Right hindlimb (tissue), 1 donor: ENCODE results near the gene SSTR5.
A peak's percentile ranks its signal among the peaks of the same experiment; 100 is the strongest.
"Not testable (repeated sequence)": the region's sequence is repeated elsewhere in the genome, so short reads cannot be mapped to it uniquely, and the experiment has no call there.

Experiments used
- DNase-seq: peaks from one replicate; pipeline ENCODE4 v3.0.0-alpha.2; 2018

Gene SSTR5

DNA sequence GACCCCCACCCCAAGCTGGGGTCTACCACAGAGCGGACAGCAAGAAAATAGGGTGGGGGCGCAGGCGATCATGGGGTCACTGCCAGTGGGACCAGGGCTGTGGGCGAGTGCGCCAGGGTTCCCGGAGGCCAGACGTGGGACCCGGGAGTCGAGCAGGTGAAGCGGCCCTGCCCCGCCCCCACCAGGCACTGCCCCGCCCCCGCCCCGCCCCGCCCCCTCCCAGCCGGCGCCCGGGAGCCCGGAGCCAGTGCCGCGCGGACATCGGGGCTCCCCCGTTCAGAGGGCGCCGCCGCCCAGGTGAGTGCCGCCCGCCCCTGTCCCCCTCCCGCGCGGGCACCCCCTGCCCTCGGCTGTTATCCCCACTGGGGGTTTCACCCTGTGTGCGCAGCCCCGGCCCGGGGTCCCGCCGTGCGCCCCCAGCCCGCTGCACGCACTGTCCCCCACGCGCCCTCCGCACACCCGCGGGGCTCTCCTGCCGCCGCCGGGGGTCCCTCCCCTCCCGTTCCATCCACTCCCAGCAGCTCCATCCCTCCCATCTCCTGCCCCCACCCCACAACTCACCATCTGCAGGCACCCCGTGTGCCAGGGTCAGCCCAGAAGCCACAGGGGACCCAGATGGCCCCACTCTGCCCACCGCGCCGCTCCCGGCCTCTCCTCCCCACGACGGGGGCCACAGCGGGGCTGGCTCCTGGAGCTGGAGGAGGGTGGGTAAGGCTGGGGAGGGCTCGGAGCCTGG, at the start of gene SSTR5:
TSS of gene SSTR5 (plus strand) at position 222 of the 736 bp plus-strand sequence. CDS start 6,122 bp downstream, outside the sequence.
- DNase-seq = no peak

DNA sequence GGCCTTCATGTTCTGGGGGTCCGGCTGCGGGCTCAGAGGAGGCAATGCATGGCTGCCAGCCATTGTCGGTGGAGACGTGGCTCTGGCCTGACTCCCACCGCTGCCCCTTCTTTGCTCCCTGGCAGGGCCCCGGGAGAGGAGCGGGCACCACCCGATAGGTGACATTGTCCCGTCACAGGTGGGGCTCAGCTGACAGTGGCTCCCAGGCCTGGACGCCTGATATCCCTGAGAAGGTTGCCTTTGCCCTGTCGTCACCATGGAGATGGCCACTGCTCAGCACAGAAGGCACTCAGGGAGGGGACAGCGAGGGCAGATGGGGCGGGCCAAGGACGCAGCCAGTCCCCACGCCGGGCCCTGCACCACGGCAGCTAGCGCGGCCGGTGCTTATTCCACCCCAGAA, 48.4 kb upstream of the SSTR5 start:
- no peak for DNase-seq

DNA sequence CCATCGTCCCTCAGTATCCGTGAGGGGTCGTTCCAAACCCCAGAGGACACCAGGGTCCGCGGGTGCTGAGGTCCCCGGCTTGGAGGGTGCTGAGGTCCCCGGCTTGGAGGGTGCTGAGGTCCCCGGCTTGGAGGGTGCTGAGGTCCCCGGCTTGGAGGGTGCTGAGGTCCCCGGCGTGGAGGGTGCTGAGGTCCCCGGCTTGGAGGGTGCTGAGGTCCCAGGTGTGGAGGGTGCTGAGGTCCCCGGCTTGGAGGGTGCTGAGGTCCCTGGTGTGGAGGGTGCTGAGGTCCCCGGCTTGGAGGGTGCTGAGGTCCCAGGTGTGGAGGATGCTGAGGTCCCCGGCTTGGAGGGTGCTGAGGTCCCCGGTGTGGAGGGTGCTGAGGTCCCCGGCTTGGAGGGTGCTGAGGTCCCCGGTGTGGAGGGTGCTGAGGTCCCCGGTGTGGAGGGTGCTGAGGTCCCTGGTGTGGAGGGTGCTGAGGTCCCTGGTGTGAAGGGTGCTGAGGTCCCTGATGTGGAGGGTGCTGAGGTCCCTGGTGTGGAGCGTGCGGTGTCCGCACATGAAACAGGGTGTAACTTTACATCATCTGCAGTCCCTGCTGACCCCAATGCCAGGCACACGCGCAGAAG, 47.3 kb upstream of the SSTR5 start:
- not testable (repeated sequence) for DNase-seq

DNA sequence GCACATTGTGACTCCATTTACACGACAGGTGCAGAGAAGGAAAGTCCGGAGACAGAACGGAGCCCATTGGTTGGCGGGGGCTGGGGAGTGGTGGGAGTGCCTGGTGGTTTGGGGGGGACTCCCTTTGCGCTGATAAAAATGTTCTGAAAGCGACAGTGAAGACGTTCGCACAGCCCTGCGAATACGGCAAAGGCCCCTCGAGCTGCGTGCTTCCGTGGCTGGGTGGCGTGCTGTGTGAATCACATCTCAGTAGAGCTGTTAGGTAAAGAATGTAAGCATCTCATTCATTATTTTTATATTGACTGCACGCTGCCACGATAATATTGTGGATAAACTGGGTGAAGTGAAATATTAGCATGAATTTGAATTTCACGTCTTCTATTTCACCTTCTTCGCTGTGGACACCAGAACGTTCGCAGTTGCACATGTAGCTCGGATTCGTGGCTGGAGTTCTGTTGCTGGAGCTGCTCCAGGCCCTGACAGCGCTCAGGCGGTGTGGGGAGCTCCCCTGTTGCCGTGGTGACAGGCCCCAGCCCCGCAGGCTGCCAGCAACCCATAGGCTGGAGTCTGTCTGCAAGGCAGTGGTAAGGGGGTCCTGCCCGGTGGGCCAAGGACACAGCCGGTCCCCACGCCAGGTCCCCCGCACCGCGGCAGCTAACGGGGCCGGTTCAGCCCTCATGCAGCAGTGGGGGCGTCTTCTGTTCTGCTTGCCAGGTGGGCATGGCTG, 46.3 kb upstream of the SSTR5 start:
- peak; percentile 75 for DNase-seq

DNA sequence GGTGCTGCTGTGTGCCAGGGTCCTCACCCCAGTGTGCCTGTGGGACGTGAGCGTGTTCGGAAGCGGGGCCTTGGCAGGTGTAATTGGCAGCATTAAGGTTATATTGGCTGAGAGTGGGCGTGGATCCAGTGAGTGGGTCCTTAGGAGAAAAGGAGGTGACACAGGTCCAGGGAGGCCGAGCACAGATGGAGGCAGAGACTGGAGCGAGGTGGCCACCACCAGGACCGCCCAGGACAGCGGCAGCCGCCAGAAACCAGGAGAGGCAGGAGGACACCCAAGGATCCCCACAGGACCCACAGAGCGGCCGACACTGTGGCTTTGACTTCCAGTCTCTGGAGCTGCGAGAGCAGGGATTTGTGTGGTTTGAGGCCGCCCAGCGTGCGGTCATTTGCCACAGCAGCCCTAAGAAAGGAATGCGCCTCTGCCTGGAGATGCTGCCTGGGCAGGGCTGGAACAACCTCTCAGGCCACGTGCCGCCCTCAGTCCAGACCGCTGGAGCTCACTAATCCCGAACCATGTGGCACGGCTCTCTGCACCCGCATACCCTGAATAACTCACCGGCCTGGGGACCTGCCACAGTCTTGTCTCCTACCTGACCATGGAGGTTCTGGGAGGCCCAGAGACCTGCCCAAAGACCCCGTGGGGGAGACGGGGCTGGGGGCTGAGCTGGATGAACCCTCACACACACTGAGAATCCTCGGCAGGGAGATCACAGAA, 45.6 kb upstream of the SSTR5 start:
- no peak for DNase-seq

DNA sequence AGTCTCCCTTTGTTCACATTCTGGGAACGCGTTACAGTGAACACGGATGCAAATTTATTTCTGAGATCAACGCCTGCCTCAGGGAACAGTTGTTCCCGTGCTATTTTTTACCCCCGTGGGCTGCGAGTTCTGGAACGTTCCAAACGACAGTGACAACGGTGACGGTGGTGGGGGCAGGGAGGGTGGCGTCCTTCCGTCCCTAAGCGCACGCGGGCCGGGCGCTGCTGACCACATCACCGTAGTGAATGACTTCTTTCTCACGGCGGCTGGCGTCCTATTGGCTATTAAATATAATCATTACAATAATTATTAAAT, 45.1 kb upstream of the SSTR5 start:
- DNase-seq = no peak

DNA sequence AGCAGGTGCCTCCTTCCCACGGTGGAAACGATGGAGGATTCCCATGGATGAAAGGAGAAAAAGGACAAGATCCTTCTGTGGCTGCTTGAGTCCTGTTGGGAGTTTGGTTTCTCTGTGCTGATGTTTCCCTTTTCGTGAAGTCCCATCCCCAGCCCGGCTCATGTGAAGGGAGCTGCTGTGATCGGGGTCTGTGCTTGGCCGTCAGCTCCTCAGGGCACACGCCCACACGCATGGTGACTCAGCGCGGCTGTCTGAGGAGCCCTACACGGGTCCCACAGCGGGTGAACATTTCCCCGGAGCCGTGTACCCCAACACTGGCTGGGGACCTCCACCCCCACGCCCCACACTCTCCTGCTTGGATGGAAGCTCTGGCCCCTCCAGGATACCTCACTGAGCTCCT, 44.5 kb upstream of the SSTR5 start:
- DNase-seq = no peak

DNA sequence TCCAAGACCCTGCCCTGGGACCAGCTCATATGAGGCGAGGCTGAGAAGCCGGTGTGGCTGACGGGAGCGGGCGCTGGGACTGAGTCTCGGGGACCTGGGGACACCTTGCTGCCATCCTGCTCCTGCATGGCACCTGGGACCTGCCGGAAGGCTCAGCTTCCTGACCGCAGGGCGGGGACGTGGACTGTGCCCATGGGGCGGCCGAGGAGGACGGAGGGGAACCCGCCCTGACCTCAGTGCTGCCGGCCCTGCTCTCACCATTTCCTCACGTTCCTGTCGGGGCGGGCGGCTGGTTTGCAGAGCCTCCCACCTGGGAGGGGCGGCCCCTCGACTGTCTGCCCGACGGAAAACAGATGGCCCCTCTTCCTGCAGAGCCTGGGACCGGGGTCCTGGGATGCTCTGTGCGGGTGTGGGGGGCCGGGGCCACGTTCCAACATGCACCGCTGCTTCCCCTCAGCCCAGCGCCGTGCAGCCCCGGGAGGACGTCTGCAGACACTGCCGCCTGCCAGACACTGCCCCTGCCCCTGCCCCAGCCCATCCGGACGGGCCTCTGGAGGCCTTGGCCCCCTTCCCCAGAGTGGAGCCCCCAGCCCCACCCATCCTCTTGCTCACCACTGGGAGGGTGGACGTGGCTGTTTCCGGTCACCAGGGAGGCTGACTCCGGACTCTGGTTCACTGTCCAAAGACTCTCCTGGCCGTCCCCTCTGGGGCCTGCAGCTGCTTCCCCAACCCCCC, 43.9 kb upstream of the SSTR5 start:
- DNase-seq = no peak

DNA sequence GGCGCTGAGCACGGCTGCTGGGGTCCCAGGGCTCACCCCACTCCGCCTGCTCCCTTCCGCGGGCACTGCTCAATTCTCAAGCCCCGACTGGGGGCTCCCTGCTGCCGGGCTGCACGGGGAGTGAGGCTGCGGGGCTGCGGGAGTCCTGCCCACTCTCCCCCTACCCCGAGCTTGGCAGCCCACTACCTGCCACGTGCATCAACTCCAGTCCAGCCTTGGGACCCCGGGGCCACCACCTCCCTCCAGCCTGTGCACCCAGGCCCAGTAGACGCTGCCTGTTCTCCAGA, 43.3 kb upstream of the SSTR5 start:
- DNase-seq = no peak

DNA sequence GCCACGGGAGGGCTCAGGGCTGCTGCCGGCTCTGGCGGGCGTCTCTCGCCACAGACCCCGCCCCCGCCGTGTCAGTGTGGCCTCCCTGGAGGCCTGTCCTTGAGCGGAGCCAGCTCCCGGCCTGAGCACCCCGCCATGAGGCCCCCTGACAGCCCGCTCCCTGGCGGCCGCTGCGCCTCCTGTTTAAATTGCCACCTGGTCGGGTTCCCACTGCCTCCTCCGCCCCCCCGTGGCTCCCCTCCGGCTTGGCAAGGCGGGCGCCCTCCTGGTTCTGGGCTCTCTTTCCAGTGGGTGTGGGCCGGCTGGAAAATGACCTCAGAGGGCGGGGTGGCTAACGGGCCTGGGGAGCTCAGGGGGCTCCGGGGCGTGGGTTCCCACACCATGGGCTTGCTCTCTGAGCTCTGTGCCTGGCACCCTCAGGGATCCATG, 42.1 kb upstream of the SSTR5 start:
- DNase-seq = peak; percentile 77

DNA sequence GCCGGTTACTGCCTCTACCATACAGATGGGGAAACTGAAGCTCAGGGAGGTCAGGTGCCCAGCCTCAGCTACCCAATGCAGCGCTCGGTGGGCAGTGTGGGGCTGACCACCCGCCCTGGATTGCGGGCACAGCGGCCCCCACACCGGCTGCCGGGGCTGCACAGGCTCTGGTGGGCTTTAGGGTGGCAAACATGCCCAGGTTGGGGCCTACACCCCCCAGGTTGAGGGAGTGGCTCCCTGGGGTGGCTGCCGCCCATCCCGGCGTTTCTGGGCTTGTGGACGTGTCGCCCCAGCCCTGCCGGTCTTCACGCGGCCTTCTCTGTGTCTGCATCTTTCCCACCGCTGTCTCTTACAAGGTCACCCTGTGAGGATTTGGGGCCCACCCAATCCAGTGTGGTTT, 40.9 kb upstream of the SSTR5 start:
- DNase-seq = no peak

DNA sequence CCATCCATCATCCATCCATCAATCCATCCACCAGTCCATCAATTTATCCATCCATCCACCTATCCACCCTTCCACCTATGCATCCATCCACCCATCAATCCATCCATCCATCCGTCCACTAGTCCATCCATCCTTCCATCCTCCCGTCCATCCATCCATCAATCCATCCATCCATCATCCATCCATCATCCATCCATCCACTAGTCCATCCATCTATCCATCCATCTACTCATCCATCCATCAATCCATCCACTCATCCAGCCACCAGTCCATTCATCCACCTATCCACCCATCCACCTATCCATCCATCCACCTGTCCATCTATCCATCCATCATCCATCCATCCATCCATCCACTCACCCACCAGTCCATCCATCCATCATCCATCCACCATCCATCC, 39.9 kb upstream of the SSTR5 start:
- no peak for DNase-seq

DNA sequence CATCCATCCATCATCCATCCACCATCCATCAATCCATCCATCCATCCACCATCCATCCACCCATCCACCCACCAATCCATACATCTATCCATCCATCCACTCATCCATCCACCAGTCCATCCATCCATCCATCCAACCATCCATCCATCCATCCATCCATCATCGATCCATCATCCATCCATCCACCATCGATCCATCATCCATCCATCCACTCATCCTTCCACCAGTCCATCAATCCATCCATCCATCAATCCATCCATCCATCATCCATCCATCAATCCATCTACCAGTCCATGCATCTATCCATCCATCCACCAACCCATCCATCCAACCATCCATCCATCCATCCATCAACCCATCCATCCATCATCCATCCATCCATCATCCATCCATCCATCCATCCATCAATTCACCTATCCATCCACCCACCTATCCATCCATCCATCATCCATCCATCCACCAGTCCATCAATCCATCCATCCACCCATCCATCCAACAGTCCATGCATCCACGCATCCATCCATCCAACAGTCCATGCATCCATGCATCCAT, 39.3 kb upstream of the SSTR5 start:
- no peak for DNase-seq

DNA sequence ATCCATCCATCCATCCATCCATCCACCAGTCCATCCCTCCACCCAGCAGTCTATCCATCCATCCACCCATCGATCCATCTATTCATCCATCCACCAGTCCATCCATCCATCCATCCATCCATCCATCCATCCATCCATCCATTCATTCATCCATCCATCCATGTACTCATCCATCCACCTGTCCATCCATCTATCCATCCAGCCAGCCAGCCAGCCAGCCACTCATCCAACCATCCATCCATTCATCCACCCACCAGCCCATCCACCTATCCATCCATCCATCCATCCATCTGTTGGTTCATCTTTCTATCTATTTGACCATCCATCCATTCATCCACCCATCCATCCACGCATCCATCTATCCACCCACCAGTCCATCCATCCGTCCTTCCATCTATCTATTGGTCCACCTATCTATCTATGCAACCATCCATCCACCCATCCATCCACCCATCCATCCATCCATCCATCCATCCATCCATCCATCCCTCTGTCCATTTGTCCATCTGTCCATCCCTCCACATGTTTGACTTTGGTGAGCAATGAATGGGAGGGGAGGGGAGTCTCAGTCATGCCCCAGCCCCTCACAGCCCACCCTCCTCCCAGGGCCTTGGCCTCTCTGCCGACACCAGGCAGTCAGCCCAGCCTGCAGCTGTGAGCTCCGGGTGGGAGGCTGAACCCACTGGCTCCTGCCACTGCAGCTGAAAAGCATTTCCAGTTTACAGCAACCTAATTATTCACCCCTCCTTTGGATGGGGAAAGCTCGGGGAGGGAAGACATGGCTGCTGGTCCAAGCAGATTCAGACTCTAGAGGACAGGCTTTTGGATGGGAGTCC, 38.1 kb upstream of the SSTR5 start:
- peak; percentile 74 for DNase-seq

DNA sequence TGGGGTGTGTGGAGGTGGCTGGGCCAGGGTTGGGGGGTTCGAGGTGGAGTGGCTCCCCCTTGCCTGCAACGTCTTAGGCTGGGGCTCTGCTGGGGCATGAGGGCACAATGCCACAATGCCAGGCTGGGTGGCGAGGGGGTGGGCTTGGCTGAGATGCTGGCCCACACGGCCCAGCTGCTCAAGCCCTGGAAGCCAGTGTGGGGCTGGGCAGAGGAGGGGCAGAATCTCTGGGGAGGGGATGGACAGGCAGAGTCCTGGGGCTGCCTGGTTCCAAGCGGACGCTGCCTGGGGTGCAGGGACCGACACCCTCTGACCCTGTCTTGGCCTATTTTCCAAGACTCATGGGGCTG, 37.5 kb upstream of the SSTR5 start:
- no peak for DNase-seq

DNA sequence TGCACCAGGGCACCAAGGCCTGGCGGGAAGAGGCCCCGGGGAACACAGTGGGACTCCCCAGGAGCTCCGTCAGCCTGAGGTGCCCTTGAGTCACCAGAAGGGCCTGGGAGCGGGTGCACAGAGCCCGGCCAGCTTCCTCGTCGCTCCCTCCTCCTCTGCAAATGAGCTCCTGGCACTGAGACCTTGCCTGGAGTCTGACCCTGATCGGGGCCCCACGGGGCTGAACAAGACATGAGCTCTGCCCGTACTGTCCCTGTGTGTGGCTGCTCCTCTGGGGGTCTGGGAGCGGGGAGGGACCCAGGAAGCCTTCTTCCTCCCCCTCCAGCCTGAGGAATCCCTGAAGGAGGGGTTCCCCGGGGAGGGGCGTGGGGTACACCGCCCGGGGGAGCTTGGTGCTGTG, 36.4 kb upstream of the SSTR5 start:
- DNase-seq = no peak

DNA sequence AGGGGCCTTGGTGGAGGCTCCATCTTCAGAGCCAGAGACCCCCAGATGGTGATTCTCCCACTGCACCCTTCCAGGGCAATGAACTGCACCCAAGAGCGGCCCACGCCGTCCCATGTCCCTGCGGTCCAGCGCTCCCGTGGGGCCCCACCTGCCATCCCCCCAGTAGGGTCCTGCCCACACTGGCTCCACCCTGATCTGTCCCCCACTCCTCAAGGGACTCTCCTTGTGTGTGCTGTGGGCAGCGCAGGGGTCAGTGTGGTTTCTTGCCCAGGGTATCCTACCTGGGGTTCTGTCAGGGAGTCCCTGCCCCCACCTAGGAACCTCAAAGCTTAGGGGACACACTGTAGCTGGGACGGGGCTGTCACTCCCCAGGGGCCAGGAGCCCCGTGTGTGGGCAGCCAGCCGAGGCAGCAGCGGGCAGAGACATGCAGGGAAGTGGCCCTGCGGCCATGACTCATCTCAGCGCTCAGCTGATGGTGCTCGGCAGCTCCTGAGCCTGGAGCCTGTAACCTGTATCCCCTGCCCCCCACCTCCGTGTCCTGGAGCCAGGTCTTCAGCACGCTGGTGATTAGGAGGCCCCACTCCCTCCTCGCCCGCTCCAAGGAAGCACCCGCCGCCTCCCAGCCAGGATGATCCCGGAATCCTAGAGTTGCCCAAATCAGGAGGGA, 35.7 kb upstream of the SSTR5 start:
- no peak for DNase-seq

DNA sequence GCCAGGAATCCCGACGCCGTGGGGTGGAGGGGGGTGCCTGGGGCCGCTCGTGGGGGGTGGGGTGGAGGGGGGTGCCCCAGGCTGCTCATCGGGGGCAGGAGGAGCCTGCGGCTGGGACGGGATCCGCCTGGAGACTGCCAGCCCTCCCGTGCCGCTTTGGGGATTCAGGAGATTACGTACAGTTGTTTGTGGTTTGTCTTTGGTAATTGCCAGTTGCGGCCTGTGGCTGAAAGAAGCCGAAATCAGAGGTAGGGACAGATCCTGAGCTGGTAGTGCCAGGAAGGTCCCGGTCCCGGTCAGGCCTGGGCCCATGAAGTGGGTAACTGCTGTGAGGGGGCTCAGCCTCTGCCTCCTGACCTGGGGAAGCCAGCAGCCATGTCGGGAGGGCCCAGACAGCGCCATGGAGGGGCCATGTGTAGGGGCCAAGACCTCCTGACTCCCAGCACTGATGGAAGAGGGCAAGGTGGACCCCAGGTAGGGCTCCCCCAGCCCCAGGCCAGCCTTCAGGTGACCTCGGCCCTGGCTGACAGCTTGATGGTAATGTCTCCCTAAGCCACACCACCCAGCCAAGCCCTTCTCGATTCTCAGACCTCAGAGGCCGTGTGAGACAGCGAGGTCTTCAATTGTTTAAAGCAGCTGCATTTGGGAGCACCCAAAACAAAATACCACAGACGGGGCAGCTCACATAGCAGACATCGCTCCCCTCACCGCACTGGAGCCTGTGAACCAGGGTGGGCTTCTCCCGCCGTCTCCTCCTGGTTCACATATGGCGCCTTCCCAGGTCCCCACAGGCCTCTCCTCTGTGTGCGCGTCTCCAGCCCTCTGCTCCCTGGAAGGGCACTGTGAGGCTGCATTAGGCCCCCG, 34.9 kb upstream of the SSTR5 start:
- DNase-seq = peak; percentile 24

DNA sequence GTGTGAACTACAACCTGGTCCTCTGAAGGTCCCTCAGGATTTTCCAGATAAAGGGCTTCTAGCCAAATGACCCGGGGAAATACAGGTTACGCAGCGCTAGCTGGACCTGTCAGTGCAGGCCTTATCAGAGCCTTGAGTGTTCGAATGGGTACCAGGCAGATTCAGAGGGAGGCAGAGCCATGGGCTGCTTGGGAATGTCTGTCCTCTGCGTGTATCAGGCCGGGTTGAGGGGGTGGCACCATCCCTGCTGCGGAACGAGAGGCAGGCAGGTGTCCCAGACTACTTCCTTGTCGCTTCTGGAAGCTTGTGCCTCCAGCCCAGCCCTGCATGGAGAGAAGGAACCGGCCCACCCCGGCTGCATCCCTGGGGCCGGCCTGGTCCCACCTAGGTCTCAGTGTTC, 33.6 kb upstream of the SSTR5 start:
- no peak for DNase-seq

DNA sequence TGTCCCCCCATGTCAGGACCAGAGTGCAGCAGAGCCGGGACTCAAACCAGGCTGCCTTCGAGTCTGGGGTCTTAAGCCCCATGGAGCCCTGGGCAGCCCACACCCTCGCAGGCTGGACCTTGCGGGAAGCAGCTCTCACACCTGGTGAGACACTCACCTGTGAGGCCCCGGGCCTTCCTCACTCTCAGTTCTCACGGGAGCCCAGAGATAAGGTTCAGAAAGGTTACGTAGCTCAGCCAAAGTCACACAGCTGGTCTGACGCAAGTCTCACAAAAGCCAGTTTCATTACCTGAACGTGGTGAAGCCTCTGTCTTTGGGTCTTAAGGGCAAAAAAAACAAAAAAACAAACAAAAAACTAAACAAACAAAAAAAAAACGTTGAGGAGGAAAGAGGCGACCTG, 32.8 kb upstream of the SSTR5 start:
- no peak for DNase-seq
